LHCN-M2 (cell line): ENCODE results near the gene GALNT14. TPM values are rescaled to one million over a fixed set of nuclear protein-coding genes. Genes with fewer than 3 reads are reported as not detected.
"Not testable (repeated sequence)": the region's sequence is repeated elsewhere in the genome, so short reads cannot be mapped to it uniquely, and the experiment has no call there.

ENCODE experiments used
- DNase-seq: peaks from one replicate; pipeline ENCODE4 v3.0.0-alpha.2; 2012; ENCODE audit warnings: low read depth
- total RNA-seq: library from RNA; depleted of rRNA; stranded (reverse); fragments of >200 nt; gene quantifications from 2 replicates; pipeline ENCODE4 v1.2.3, GENCODE V29; 2014

The GALNT14 gene
- total RNA-seq, 1 experiment from 2014 or later: not detected

- not testable (repeated sequence) for DNase-seq
Observed at GRCh38 chr2:30904437-30904836, 233.8 kb downstream of the GALNT14 start.

- DNase-seq: no peak
Observed at GRCh38 chr2:30903326-30903725, 234.9 kb downstream of the GALNT14 start.

- DNase-seq: no peak
Observed at GRCh38 chr2:30900381-30900780, 237.9 kb downstream of the GALNT14 start.

GRCh38 chr2:30899516-30900054 is 238.7 kb downstream of the GALNT14 start:
- no peak for DNase-seq

GRCh38 chr2:30897539-30897938 is 240.7 kb downstream of the GALNT14 start:
- DNase-seq: no peak

- DNase-seq: no peak
Observed at GRCh38 chr2:30894498-30895119, 243.6 kb downstream of the GALNT14 start.

GRCh38 chr2:30888852-30889409 is 249.3 kb downstream of the GALNT14 start:
- DNase-seq: no peak

GRCh38 chr2:30886080-30886479 is 252.2 kb downstream of the GALNT14 start:
- no peak for DNase-seq

- DNase-seq: no peak
Observed at GRCh38 chr2:30883822-30884221, 254.4 kb downstream of the GALNT14 start.

- no peak for DNase-seq
Observed at GRCh38 chr2:30883184-30883583, 255.1 kb downstream of the GALNT14 start.

GRCh38 chr2:30880516-30880915 is 257.7 kb downstream of the GALNT14 start:
- DNase-seq: no peak

GRCh38 chr2:30877833-30878232 is 260.4 kb downstream of the GALNT14 start:
- no peak for DNase-seq

GRCh38 chr2:30872797-30873196 is 265.4 kb downstream of the GALNT14 start:
- no peak for DNase-seq

- no peak for DNase-seq
Observed at GRCh38 chr2:30871980-30872789, 266.1 kb downstream of the GALNT14 start.

GRCh38 chr2:30871440-30871839 is 266.8 kb downstream of the GALNT14 start:
- no peak for DNase-seq

- no peak for DNase-seq
Observed at GRCh38 chr2:30869988-30870387, 268.3 kb downstream of the GALNT14 start.

GRCh38 chr2:30867385-30867784 is 270.9 kb downstream of the GALNT14 start:
- DNase-seq: no peak

GRCh38 chr2:30866974-30867373 is 271.3 kb downstream of the GALNT14 start:
- DNase-seq: no peak

- DNase-seq: no peak
Observed at GRCh38 chr2:30865892-30866681, 272.2 kb downstream of the GALNT14 start.

- no peak for DNase-seq
Observed at GRCh38 chr2:30865243-30865642, 273.0 kb downstream of the GALNT14 start.

- DNase-seq: peak; percentile 59
Observed at GRCh38 chr2:30862054-30862651, 276.1 kb downstream of the GALNT14 start.
